ENCODE measurements around the gene BAAT.
A peak's percentile ranks its signal among the peaks of the same experiment; 100 is the strongest.

Gene BAAT

GRCh38 chr9:101414839-101415238, 30.0 kb upstream of the BAAT start:
- no peak for DNase-seq (ENCODE audit: low spot score)
- H3K4me3 ChIP-seq: no peak overlapping the region
- no peak overlapping the region for H3K27ac ChIP-seq
- TF ChIP-seq CTCF (IDR thresholded peaks at IDR 0.05): no peak

GRCh38 chr9:101409079-101409477, 24.3 kb upstream of the BAAT start:
- TF ChIP-seq CTCF (IDR thresholded peaks at IDR 0.05): no peak
- Histone ChIP-seq H3K27ac (no peak overlapping the region), H3K4me3 (peak overlapping the region; percentile 36)
- DNase-seq (ENCODE audit: low spot score): no peak

- no peak for TF ChIP-seq CTCF (IDR thresholded peaks at IDR 0.05)
- DNase-seq (ENCODE audit: low spot score): no peak
- Histone ChIP-seq H3K27ac (no peak overlapping the region), H3K4me3 (peak overlapping the region; percentile 36)
Measured at GRCh38 chr9:101408374-101409078, 23.7 kb upstream of the BAAT start.

- TF ChIP-seq CTCF (IDR thresholded peaks at IDR 0.05): no peak
- Histone ChIP-seq H3K4me3 (peak overlapping the region; percentile 4), H3K27ac (no peak overlapping the region)
- no peak for DNase-seq (ENCODE audit: low spot score)
Measured at GRCh38 chr9:101403516-101404285, 18.9 kb upstream of the BAAT start.

GRCh38 chr9:101400120-101400519, 15.3 kb upstream of the BAAT start:
- no peak for TF ChIP-seq CTCF (IDR thresholded peaks at IDR 0.05)
- Histone ChIP-seq H3K27ac (no peak overlapping the region), H3K4me3 (peak overlapping the region; percentile 92)
- no peak for DNase-seq (ENCODE audit: low spot score)

GRCh38 chr9:101399643-101399970, 14.8 kb upstream of the BAAT start:
- no peak for DNase-seq (ENCODE audit: low spot score)
- peak overlapping the region; percentile 92 for H3K4me3 ChIP-seq
- no peak for TF ChIP-seq CTCF (IDR thresholded peaks at IDR 0.05)
- H3K27ac ChIP-seq: peak overlapping the region in 1 of 2 donors; percentile 94
